ENCODE data around the gene PDS5A.

Gene PDS5A

DNA sequence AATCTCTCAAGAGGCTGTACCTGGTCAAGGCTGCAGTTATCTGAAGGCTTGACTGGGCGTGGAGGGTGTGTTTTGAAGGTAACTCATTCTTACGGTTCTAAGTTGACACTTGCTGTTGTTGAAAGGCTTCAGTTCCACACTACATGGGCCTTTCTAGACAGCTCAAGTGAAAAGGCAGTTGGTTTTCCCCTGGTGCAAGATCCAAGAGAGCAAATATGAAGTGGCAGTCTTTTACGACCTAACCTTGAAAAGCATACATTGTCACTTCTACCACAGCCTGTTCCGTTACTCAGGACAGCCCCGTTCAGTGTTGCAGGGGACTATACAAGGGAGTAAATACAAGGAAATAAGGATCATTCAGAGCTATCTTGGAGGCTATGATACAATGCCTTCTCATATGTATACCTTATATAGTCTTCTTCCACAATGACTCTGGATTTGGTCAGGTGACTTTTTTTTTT is 46.2 kb downstream of the PDS5A start:
- Histone ChIP-seq H3K79me1 (ENCODE audit: low read length) (no peaks in the 10 kb centered on the region), H2BK120ac (ENCODE audit: insufficient read depth, low read length, poor library complexity) (no peak overlapping the region), H3K79me2 (ENCODE audit: control insufficient read depth, insufficient read depth, low read length, poor library complexity) (peaks cover 3% of the 10 kb centered on the region), H4K8ac (ENCODE audit: low read depth, low read length) (no peak overlapping the region), H3K23ac (ENCODE audit: low read length) (no peak overlapping the region), H3K4me1 (ENCODE audit: control insufficient read depth in 1 of 2, insufficient read depth in 2 of 2, low read length in 2 of 2) (peaks cover 0 to 2% of the 10 kb centered on the region in 2 experiments), H4K12ac (ENCODE audit: low read depth, low read length) (no peak overlapping the region), H3K9ac (ENCODE audit: low read length) (no peak overlapping the region), H3K4ac (ENCODE audit: low read depth, low read length) (no peak overlapping the region), H3K18ac (ENCODE audit: low read length) (no peak overlapping the region), H2BK5ac (ENCODE audit: low read depth, low read length, poor library complexity) (no peak overlapping the region), H3K4me3 (ENCODE audit: low read depth, low read length) (no peak overlapping the region), H3K9me3 (ENCODE audit: insufficient read depth, low read depth, low read length) (no peaks in the 10 kb centered on the region), H2AFZ (ENCODE audit: insufficient read depth, low read length, poor library complexity) (no peak overlapping the region), H3K4me2 (ENCODE audit: low read length) (no peak overlapping the region), H3K27me3 (ENCODE audit: insufficient read depth, low read length) (no peaks in the 10 kb centered on the region), H2AK5ac (ENCODE audit: low read length) (no peak overlapping the region), H3K14ac (ENCODE audit: low read length) (no peak overlapping the region), H3K36me3 (ENCODE audit: control insufficient read depth in 1 of 2, insufficient read depth in 2 of 2, low read length in 2 of 2) (peaks cover 2% of the 10 kb centered on the region in 2 experiments), H2BK12ac (ENCODE audit: low read length) (no peak overlapping the region), H3K27ac (ENCODE audit: low read depth, low read length) (no peak overlapping the region), H4K91ac (ENCODE audit: low read depth, low read length) (no peak overlapping the region)
- DNase-seq = no peak
- no CpG with 5 or more reads among the region's 5 CpGs for WGBS (ENCODE audit: extremely low coverage, insufficient coverage, insufficient read length)

DNA sequence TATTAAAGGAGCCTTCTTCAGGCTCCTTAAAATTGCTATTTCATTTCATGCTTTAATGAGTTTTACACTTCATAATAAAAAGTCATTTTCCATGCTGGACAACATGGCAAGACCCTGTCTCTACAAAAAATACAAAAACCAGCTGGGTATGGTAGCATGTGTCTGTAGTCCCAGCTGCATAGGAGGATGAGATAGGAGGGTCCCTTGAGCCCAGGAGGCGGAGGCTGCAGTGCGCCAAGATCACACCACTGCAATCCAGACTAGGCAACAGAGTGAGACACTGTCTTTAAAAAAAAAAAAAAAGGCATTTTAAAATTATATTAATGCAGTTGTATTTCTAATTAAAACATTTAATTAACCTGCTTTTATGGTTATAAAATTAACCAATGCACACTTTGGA is 49.2 kb downstream of the PDS5A start:
- Histone ChIP-seq H3K4me3 (ENCODE audit: low read depth, low read length) (no peak overlapping the region), H2BK120ac (ENCODE audit: insufficient read depth, low read length, poor library complexity) (no peak overlapping the region), H4K12ac (ENCODE audit: low read depth, low read length) (no peak overlapping the region), H2BK12ac (ENCODE audit: low read length) (no peak overlapping the region), H3K4me2 (ENCODE audit: low read length) (no peak overlapping the region), H3K4me1 (ENCODE audit: control insufficient read depth in 1 of 2, insufficient read depth in 2 of 2, low read length in 2 of 2) (peaks cover 0 to 2% of the 10 kb centered on the region in 2 experiments), H3K9ac (ENCODE audit: low read length) (no peak overlapping the region), H4K8ac (ENCODE audit: low read depth, low read length) (no peak overlapping the region), H3K79me2 (ENCODE audit: control insufficient read depth, insufficient read depth, low read length, poor library complexity) (peaks cover 2% of the 10 kb centered on the region), H3K18ac (ENCODE audit: low read length) (no peak overlapping the region), H3K79me1 (ENCODE audit: low read length) (no peaks in the 10 kb centered on the region), H3K36me3 (ENCODE audit: control insufficient read depth in 1 of 2, insufficient read depth in 2 of 2, low read length in 2 of 2) (peaks cover 2 to 6% of the 10 kb centered on the region in 2 experiments), H4K91ac (ENCODE audit: low read depth, low read length) (no peak overlapping the region), H3K27me3 (ENCODE audit: insufficient read depth, low read length) (no peaks in the 10 kb centered on the region), H3K9me3 (ENCODE audit: insufficient read depth, low read depth, low read length) (no peaks in the 10 kb centered on the region), H3K14ac (ENCODE audit: low read length) (no peak overlapping the region), H3K23ac (ENCODE audit: low read length) (no peak overlapping the region), H3K27ac (ENCODE audit: low read depth, low read length) (no peak overlapping the region), H2AFZ (ENCODE audit: insufficient read depth, low read length, poor library complexity) (no peak overlapping the region), H2BK5ac (ENCODE audit: low read depth, low read length, poor library complexity) (no peak overlapping the region), H2AK5ac (ENCODE audit: low read length) (no peak overlapping the region), H3K4ac (ENCODE audit: low read depth, low read length) (no peak overlapping the region)
- no CpG with 5 or more reads among the region's 2 CpGs for WGBS (ENCODE audit: extremely low coverage, insufficient coverage, insufficient read length)
- DNase-seq = no peak

DNA sequence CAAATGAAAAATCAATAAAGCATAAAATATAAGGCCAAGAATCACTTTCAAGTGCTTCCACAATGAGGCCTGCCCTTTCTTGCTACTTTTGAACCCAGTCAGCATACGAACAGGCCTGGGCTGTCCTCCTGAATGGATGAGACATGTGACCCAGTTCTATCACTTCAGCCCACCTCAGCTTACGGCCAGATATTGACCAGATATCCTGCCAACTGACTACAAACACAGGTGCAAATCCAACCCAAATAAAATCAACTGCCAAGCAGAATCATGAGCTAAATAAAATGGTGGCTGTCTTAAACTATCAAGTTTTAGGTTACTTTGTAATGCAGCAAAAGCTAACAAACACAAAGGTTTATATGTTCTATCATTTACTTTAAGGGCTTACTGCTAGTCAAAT is 53.7 kb downstream of the PDS5A start:
- Histone ChIP-seq H3K4ac (ENCODE audit: low read depth, low read length) (no peak overlapping the region), H3K79me2 (ENCODE audit: control insufficient read depth, insufficient read depth, low read length, poor library complexity) (peaks cover 2% of the 10 kb centered on the region), H3K23ac (ENCODE audit: low read length) (no peak overlapping the region), H2BK12ac (ENCODE audit: low read length) (peak overlapping the region; percentile 64), H2AFZ (ENCODE audit: insufficient read depth, low read length, poor library complexity) (no peak overlapping the region), H3K4me1 (ENCODE audit: control insufficient read depth in 1 of 2, insufficient read depth in 2 of 2, low read length in 2 of 2) (no peaks in the 10 kb centered on the region), H4K91ac (ENCODE audit: low read depth, low read length) (no peak overlapping the region), H3K79me1 (ENCODE audit: low read length) (no peaks in the 10 kb centered on the region), H2BK120ac (ENCODE audit: insufficient read depth, low read length, poor library complexity) (no peak overlapping the region), H4K8ac (ENCODE audit: low read depth, low read length) (no peak overlapping the region), H3K14ac (ENCODE audit: low read length) (no peak overlapping the region), H3K9me3 (ENCODE audit: insufficient read depth, low read depth, low read length) (peaks cover 2% of the 10 kb centered on the region), H3K4me3 (ENCODE audit: low read depth, low read length) (no peak overlapping the region), H3K27me3 (ENCODE audit: insufficient read depth, low read length) (no peaks in the 10 kb centered on the region), H3K18ac (ENCODE audit: low read length) (no peak overlapping the region), H4K12ac (ENCODE audit: low read depth, low read length) (no peak overlapping the region), H3K4me2 (ENCODE audit: low read length) (no peak overlapping the region), H2BK5ac (ENCODE audit: low read depth, low read length, poor library complexity) (no peak overlapping the region), H2AK5ac (ENCODE audit: low read length) (no peak overlapping the region), H3K27ac (ENCODE audit: low read depth, low read length) (no peak overlapping the region), H3K9ac (ENCODE audit: low read length) (no peak overlapping the region), H3K36me3 (ENCODE audit: control insufficient read depth in 1 of 2, insufficient read depth in 2 of 2, low read length in 2 of 2) (peaks cover 8 to 10% of the 10 kb centered on the region in 2 experiments)
- no CpG with 5 or more reads among the region's 2 CpGs for WGBS (ENCODE audit: extremely low coverage, insufficient coverage, insufficient read length)
- no peak for DNase-seq

DNA sequence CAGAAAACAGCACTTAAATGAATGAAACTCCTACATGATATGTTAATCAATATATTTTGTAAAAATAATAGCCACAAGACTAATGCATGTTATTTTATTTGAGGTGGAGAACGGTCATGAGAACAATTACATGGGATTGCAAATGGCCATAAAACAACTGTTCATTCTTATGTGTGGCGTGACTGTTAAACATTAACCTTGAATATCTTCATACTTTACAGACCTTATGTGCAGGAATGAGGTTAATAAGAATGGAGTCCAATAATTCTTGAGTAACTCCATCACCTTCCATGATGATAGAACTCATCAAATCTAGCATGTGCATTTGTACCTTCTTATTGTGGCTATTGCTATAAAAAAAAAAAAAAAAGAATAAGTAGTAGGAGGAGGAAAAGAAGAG is 55.3 kb downstream of the PDS5A start:
- Histone ChIP-seq H3K4me1 (ENCODE audit: control insufficient read depth in 1 of 2, insufficient read depth in 2 of 2, low read length in 2 of 2) (no peaks in the 10 kb centered on the region), H3K9ac (ENCODE audit: low read length) (no peak overlapping the region), H3K9me3 (ENCODE audit: insufficient read depth, low read depth, low read length) (peaks cover 2% of the 10 kb centered on the region), H3K18ac (ENCODE audit: low read length) (no peak overlapping the region), H3K4me3 (ENCODE audit: low read depth, low read length) (no peak overlapping the region), H3K4me2 (ENCODE audit: low read length) (no peak overlapping the region), H2BK5ac (ENCODE audit: low read depth, low read length, poor library complexity) (no peak overlapping the region), H4K12ac (ENCODE audit: low read depth, low read length) (no peak overlapping the region), H3K14ac (ENCODE audit: low read length) (no peak overlapping the region), H3K79me1 (ENCODE audit: low read length) (no peaks in the 10 kb centered on the region), H2AK5ac (ENCODE audit: low read length) (no peak overlapping the region), H4K8ac (ENCODE audit: low read depth, low read length) (no peak overlapping the region), H3K27ac (ENCODE audit: low read depth, low read length) (no peak overlapping the region), H4K91ac (ENCODE audit: low read depth, low read length) (no peak overlapping the region), H3K36me3 (ENCODE audit: control insufficient read depth in 1 of 2, insufficient read depth in 2 of 2, low read length in 2 of 2) (peaks cover 12 to 17% of the 10 kb centered on the region in 2 experiments), H3K4ac (ENCODE audit: low read depth, low read length) (no peak overlapping the region), H2BK12ac (ENCODE audit: low read length) (no peak overlapping the region), H2BK120ac (ENCODE audit: insufficient read depth, low read length, poor library complexity) (no peak overlapping the region), H2AFZ (ENCODE audit: insufficient read depth, low read length, poor library complexity) (no peak overlapping the region), H3K79me2 (ENCODE audit: control insufficient read depth, insufficient read depth, low read length, poor library complexity) (peaks cover 2% of the 10 kb centered on the region), H3K27me3 (ENCODE audit: insufficient read depth, low read length) (no peaks in the 10 kb centered on the region), H3K23ac (ENCODE audit: low read length) (no peak overlapping the region)
- no peak for DNase-seq
- no CpG with 5 or more reads among the region's 2 CpGs for WGBS (ENCODE audit: extremely low coverage, insufficient coverage, insufficient read length)
